Progenitor cell of endocrine pancreas (in vitro differentiated cells): Measurements from ENCODE around the gene PTPRZ1. TPM values are rescaled to one million over a fixed set of nuclear protein-coding genes. Genes with fewer than 3 reads are reported as not detected.

ENCODE experiments used
- DNase-seq: peaks from one replicate; pipeline ENCODE4 v3.0.0; 2021; ENCODE audit warnings: low spot score; ENCODE audit not compliant: unreplicated experiment
- H3K27ac Mint-ChIP-seq: 2 replicates; pipeline ENCODE4 v1.8.0; 2021; ENCODE audit warnings: mild to moderate bottlenecking, moderate library complexity, mixed read lengths
- H3K27me3 Mint-ChIP-seq: 2 replicates; pipeline ENCODE4 v1.8.0; 2021; ENCODE audit warnings: mixed read lengths
- H3K36me3 Mint-ChIP-seq: 2 replicates; pipeline ENCODE4 v1.8.0; 2022; ENCODE audit warnings: mixed read lengths; ENCODE audit not compliant: insufficient read depth
- H3K4me1 Mint-ChIP-seq: 2 replicates; pipeline ENCODE4 v1.8.0; 2021; ENCODE audit warnings: low read depth, mixed read lengths
- H3K4me3 Mint-ChIP-seq: 2 replicates; pipeline ENCODE4 v1.8.0; 2021; ENCODE audit warnings: low read depth, mild to moderate bottlenecking, moderate library complexity, mixed read lengths
- H3K9me3 Mint-ChIP-seq: 2 replicates; pipeline ENCODE4 v1.8.0; 2021; ENCODE audit warnings: low read depth, mixed read lengths
- CTCF ChIP-seq: fragments of 200-600 bp; sonication (generic); IDR thresholded peaks from one replicate; pipeline ENCODE4 v1.5.0; 2021; ENCODE audit warnings: antibody characterized with exemption, mild to moderate bottlenecking; ENCODE audit not compliant: unreplicated experiment
- total RNA-seq: library from RNA; stranded (reverse); gene quantifications from 2 replicates; pipeline ENCODE4 v1.2.1, GENCODE V29; 2021

The PTPRZ1 gene
- total RNA-seq, 1 donor from 2014 or later = 0.74 TPM

- Mint-ChIP-seq H3K4me1 (peaks cover 7% of the 10 kb centered on the region), H3K27me3 (peaks cover 58% of the 10 kb centered on the region)
Measured at GRCh38 chr7:121876656-121877500, 3.9 kb downstream of the PTPRZ1 start.

GRCh38 chr7:121878918-121879464 lies 6.0 kb downstream of the PTPRZ1 start:
- Mint-ChIP-seq H3K27ac (no peak overlapping the region), H3K36me3 (no peaks in the 10 kb centered on the region), H3K27me3 (peaks cover 38% of the 10 kb centered on the region), H3K4me3 (no peak overlapping the region), H3K9me3 (no peaks in the 10 kb centered on the region), H3K4me1 (peaks cover 1% of the 10 kb centered on the region)
- TF ChIP-seq CTCF = no peak
- DNase-seq = no peak

More at GRCh38 chr7:121876656-121877500, 3.9 kb downstream of the PTPRZ1 start:
- Mint-ChIP-seq H3K36me3 (no peaks in the 10 kb centered on the region), H3K4me3 (no peak overlapping the region), H3K9me3 (no peaks in the 10 kb centered on the region), H3K27ac (no peak overlapping the region)
- TF ChIP-seq CTCF = no peak
- DNase-seq = no peak

- Mint-ChIP-seq H3K27ac (no peak overlapping the region), H3K9me3 (no peaks in the 10 kb centered on the region), H3K4me1 (no peaks in the 10 kb centered on the region), H3K36me3 (no peaks in the 10 kb centered on the region), H3K4me3 (no peak overlapping the region), H3K27me3 (peaks cover 33% of the 10 kb centered on the region)
- TF ChIP-seq CTCF = no peak
- DNase-seq = no peak
Measured at GRCh38 chr7:121879544-121879943, 6.6 kb downstream of the PTPRZ1 start.

GRCh38 chr7:121882731-121883130 lies 9.8 kb downstream of the PTPRZ1 start:
- Mint-ChIP-seq H3K9me3 (no peaks in the 10 kb centered on the region), H3K27ac (no peak overlapping the region), H3K4me3 (no peak overlapping the region), H3K4me1 (no peaks in the 10 kb centered on the region), H3K27me3 (peaks cover 8% of the 10 kb centered on the region), H3K36me3 (no peaks in the 10 kb centered on the region)
- TF ChIP-seq CTCF = no peak
- no peak for DNase-seq

- Mint-ChIP-seq H3K27ac (no peak overlapping the region), H3K36me3 (no peaks in the 10 kb centered on the region)
- no peak for TF ChIP-seq CTCF
Measured at GRCh38 chr7:121885166-121885920, 12.4 kb downstream of the PTPRZ1 start.

More at GRCh38 chr7:121885166-121885920, 12.4 kb downstream of the PTPRZ1 start:
- H3K27me3 Mint-ChIP-seq = no peaks in the 10 kb centered on the region
- H3K9me3 Mint-ChIP-seq = no peaks in the 10 kb centered on the region
- no peak for DNase-seq
- H3K4me1 Mint-ChIP-seq = no peaks in the 10 kb centered on the region
- H3K4me3 Mint-ChIP-seq = no peak overlapping the region
